HepG2 (cell line): ENCODE measurements around the gene OPN3. TPM values are rescaled to one million over a fixed set of nuclear protein-coding genes. Genes with fewer than 3 reads are reported as not detected.

Experiments
- ATAC-seq: fragments of 200-7000 bp; cut with Tn5 transposase; 3 replicates; pipeline ENCODE4 v1.9.1; 2020; ENCODE audit warnings: mild to moderate bottlenecking, moderate library complexity
- BruUV-seq: library from RNA; stranded (reverse); fragments of 400-500 nt; replicated peaks from 2 replicates; lab custom pipeline; 2021; lab: Mats Ljungman, UMichigan
- CTCF ChIA-PET: fragments of 300-600 bp; formaldehyde crosslinking; extraction: SDS; loops from one replicate; lab custom pipeline; 2021; ENCODE audit warnings: low total read pairs, inconsistent platforms, low intra/inter-chr PET ratio; lab: Yijun Ruan, JAX
- POLR2A ChIA-PET: fragments of 350-600 bp; sonication (Branson Sonifier 250); formaldehyde crosslinking; loops from one replicate; lab custom pipeline; 2020; ENCODE audit warnings: antibody characterized with exemption, inconsistent platforms; lab: Yijun Ruan, JAX
- DNase-seq: peaks from one replicate; pipeline ENCODE4 v3.0.0-alpha.2; 2015; ENCODE audit warnings: low spot score
- FAIRE-seq: peaks from 3 replicates; lab custom pipeline; 2011; peaks lifted over from hg19 to GRCh38; lab: Jason Lieb, UNC
- H2AFZ ChIP-seq: one replicate; pipeline ENCODE4 v1.6.1; 2011; ENCODE audit warnings: low read length, inconsistent platforms
- H3K27ac ChIP-seq: fragments of 300-600 bp; 3 replicates; pipeline ENCODE4 v1.8.0; 2011; ENCODE audit warnings: mixed run types, mild to moderate bottlenecking, mixed read lengths, low read length, inconsistent platforms; ENCODE audit not compliant: insufficient read depth; ENCODE audit errors: extremely low read length
- H3K27me3 ChIP-seq, 2 experiments: fragments of 200-600 bp in 1 of 2; 2 replicates in 1 of 2; 3 replicates in 1 of 2; pipeline versions ENCODE4 v1.6.0 to v1.8.0; 2011; ENCODE audit warnings: low read length in 2 of 2, mild to moderate bottlenecking in 2 of 2, moderate library complexity in 2 of 2, inconsistent platforms in 1 of 2; ENCODE audit not compliant: insufficient read depth in 2 of 2, control insufficient read depth in 1 of 2
- H3K36me3 ChIP-seq, 2 experiments: fragments of 200-600 bp in 1 of 2; replicated peaks in 1 of 2; 2 replicates in 1 of 2; 3 replicates in 1 of 2; pipeline versions ENCODE4 v1.5.1 to v1.8.0; 2011; ENCODE audit warnings: low read length in 2 of 2, inconsistent platforms in 1 of 2; ENCODE audit not compliant: insufficient read depth in 2 of 2, control insufficient read depth in 1 of 2
- H3K4me1 ChIP-seq: 2 replicates; pipeline ENCODE4 v1.5.1; 2012; ENCODE audit warnings: low read length, inconsistent platforms; ENCODE audit not compliant: insufficient read depth
- H3K4me2 ChIP-seq: 2 replicates; pipeline ENCODE4 v1.6.0; 2011; ENCODE audit warnings: low read depth, low read length, inconsistent platforms
- H3K4me3 ChIP-seq, 3 experiments: fragments of 200-600 bp in 1 of 3; sonication (generic), shearing (Covaris generic) in 1 of 3; replicated peaks in 1 of 3; 2 replicates each; pipeline ENCODE4 v1.5.1; 2011 to 2016; ENCODE audit warnings: low read length in 3 of 3, inconsistent platforms in 2 of 3, low read depth in 2 of 3, mild to moderate bottlenecking in 2 of 3, control low read depth in 1 of 3, mixed read lengths in 1 of 3; ENCODE audit not compliant: insufficient read depth in 1 of 3
- H3K79me2 ChIP-seq: one replicate; pipeline ENCODE4 v1.6.1; 2011; ENCODE audit warnings: low read length, inconsistent platforms; ENCODE audit not compliant: insufficient read depth
- H3K9ac ChIP-seq: 2 replicates; pipeline ENCODE4 v1.6.0; 2011; ENCODE audit warnings: mild to moderate bottlenecking, low read depth, low read length, inconsistent platforms; ENCODE audit not compliant: insufficient read depth
- H3K9me3 ChIP-seq: 2 replicates; pipeline ENCODE4 v1.5.1; 2012; ENCODE audit warnings: mild to moderate bottlenecking, low read length
- H4K20me1 ChIP-seq: 2 replicates; pipeline ENCODE4 v1.6.0; 2011; ENCODE audit warnings: inconsistent platforms, mild to moderate bottlenecking, low read length, moderate library complexity; ENCODE audit not compliant: insufficient read depth
- GTF2F1 ChIP-seq: fragments of 150-350 bp; IDR thresholded peaks from 2 replicates; pipeline ENCODE4 v1.6.1; 2014; ENCODE audit warnings: low read length
- HNF4G ChIP-seq, 2 experiments: sonication (generic) in 1 of 2; formaldehyde crosslinking in 1 of 2; IDR thresholded peaks; 2 replicates each; pipeline versions ENCODE4 v1.4.0 to v1.6.1; 2011 to 2020; ENCODE audit warnings: borderline replicate concordance in 2 of 2, low read depth in 2 of 2, mild to moderate bottlenecking in 2 of 2, low read length in 1 of 2, missing genetic modification reagents in 1 of 2, moderate library complexity in 1 of 2
- RFX5 ChIP-seq: IDR thresholded peaks from 2 replicates; pipeline ENCODE4 v1.6.1; 2011; ENCODE audit warnings: low read depth, low read length, improper control_type of control experiment
- SALL2 ChIP-seq: sonication (generic); formaldehyde crosslinking; IDR thresholded peaks from 2 replicates; pipeline ENCODE4 v1.8.1; 2023; ENCODE audit warnings: mild to moderate bottlenecking, missing genetic modification reagents, inconsistent platforms
- U2AF2 ChIP-seq: fragments of 200-400 bp; formaldehyde crosslinking; IDR thresholded peaks from 2 replicates; pipeline ENCODE4 v1.6.1; 2017; ENCODE audit warnings: low read depth, mild to moderate bottlenecking, low read length
- ZNF280D ChIP-seq: sonication (generic); formaldehyde crosslinking; IDR thresholded peaks from 2 replicates; pipeline ENCODE4 v1.5.1; 2020; ENCODE audit warnings: mild to moderate bottlenecking, missing genetic modification reagents
- ZNF644 ChIP-seq: IDR thresholded peaks from 2 replicates; pipeline ENCODE4 v1.6.1; 2016; ENCODE audit warnings: low read depth
- WGBS: methylation state at CpG from one replicate; pipeline ENCODE4 v1.1.6; 2017; ENCODE audit warnings: low lambda C conversion rate; 5-methylcytosine and 5-hydroxymethylcytosine counted together
- in situ Hi-C: cut with HindIII; loops from 2 replicates; pipeline ENCODE4 v1.10.0; 2017; ENCODE audit warnings: low pct_unique_long_range_greater_than_20kb; ENCODE audit not compliant: extremely low pct_ligation_motif_present
- intact Hi-C: fragments of 100-400 bp; cut with micrococcal nuclease; formaldehyde crosslinking; loops from one replicate; pipeline ENCODE4 v1.10.0; 2022; ENCODE audit not compliant: unreplicated experiment
- polyA plus RNA-seq, 8 experiments: library from polyadenylated mRNA; depleted of rRNA in 3 of 8; stranded (reverse) in 7 of 8; unstranded in 1 of 8; fragments of >200 nt; fragmentation: Illumina TruSeq in 4 of 8; extraction: Trizol in 4 of 8; gene quantifications; 2 replicates each; pipeline versions ENCODE4 v1.2.1 to v1.2.3, GENCODE V29; 2011 to 2016; ENCODE audit warnings: low read depth in 4 of 8, missing spikeins in 1 of 8, mixed read lengths in 1 of 8; ENCODE audit not compliant: insufficient read depth in 1 of 8
- total RNA-seq, 5 experiments: library from RNA; depleted of rRNA; stranded (reverse); fragments of >200 nt; fragmentation: Illumina TruSeq; extraction: Trizol; gene quantifications; 2 replicates each; pipeline ENCODE4 v1.2.3, GENCODE V29; 2016; ENCODE audit warnings: low read depth in 1 of 5

OPN3 gene
- total and polyA plus RNA-seq, 2 of the 13 experiments (the other 11 are each of a cell fraction or from before 2014, with no cell fraction given), result 17.4 to 23.0 TPM

DNA sequence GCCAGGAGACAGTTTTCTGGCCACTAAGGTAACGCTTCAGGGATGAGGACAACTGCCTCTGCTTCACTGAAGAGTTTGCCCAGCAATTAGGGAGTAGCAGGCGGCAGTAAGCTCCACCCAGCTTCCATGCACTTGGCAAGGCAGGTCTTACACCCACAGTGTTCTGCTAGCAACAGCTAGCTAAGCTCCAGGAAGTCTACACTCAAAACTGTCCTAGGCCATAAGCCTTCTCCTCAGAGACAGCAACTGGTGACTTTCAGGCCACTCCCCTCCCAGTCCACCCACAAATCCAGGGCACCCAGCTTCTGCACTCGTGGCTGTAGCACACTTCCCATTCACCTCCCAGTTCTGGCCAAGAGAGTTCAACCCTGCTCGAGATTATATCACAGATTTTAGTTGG lies 60.7 kb downstream of the OPN3 start:
- Histone ChIP-seq H3K9ac (no peak overlapping the region), H4K20me1 (no peaks in the 10 kb centered on the region), H3K36me3 (no peaks in the 10 kb centered on the region), H3K27ac (no peak overlapping the region), H3K79me2 (no peaks in the 10 kb centered on the region), H2AFZ (no peak overlapping the region), H3K4me1 (no peaks in the 10 kb centered on the region), H3K4me3 (no peak overlapping the region), H3K9me3 (no peaks in the 10 kb centered on the region), H3K4me2 (no peak overlapping the region), H3K27me3 (no peaks in the 10 kb centered on the region)
- DNase-seq (no peak), ATAC-seq (no peak), FAIRE-seq (no peak)
- ChIA-PET POLR2A (no interaction called here), CTCF (no interaction called here)
- in situ Hi-C loops, result no loop called here
- BruUV-seq, result no TSS peak
- TF ChIP-seq RFX5, result peak; percentile 39; the same call in 1 of the 2 replicates
- TF ChIP-seq U2AF2, result no peak
- no peak for TF ChIP-seq ZNF644
- no peak for TF ChIP-seq GTF2F1
- no peak for TF ChIP-seq ZNF280D (CRISPR knock-in tag)
- TF ChIP-seq SALL2 (CRISPR knock-in tag), result no peak
- TF ChIP-seq HNF4G (IDR thresholded peaks at IDR 0.05; ENCODE audit: borderline replicate concordance, low read depth, low read length), result no peak
- no peak for TF ChIP-seq HNF4G (CRISPR knock-in tag; IDR thresholded peaks at IDR 0.05; ENCODE audit: borderline replicate concordance, low read depth)
- intact Hi-C loops, result no loop called here
- WGBS, result 4% methylated on average over 2 of the region's 4 CpGs
